Gastrocnemius medialis (tissue), 4 donors: ENCODE results near the gene VSIG4.

Experiments used
- POLR2A ChIP-seq, 2 donors: fragments of 450-650 bp; IDR thresholded peaks; one replicate each; pipeline ENCODE4 v1.6.1; 2017; ENCODE audit warnings: antibody characterized with exemption in 2 of 2, mild to moderate bottlenecking in 2 of 2, moderate library complexity in 2 of 2
- TF ChIP-seq, protein P1 (sequence below), 5 experiments: fragments of 450-650 bp in 3 of 5; fragments of 200-600 bp in 2 of 5; sonication (generic) in 2 of 5; IDR thresholded peaks in 4 of 5; conservative IDR thresholded peaks in 1 of 5; 1 replicate in 4 of 5; 2 replicates in 1 of 5; pipeline ENCODE4 v1.5.1; 2016 to 2019; ENCODE audit warnings: antibody characterized with exemption in 5 of 5, mild to moderate bottlenecking in 3 of 5, moderate library complexity in 3 of 5

DNA sequence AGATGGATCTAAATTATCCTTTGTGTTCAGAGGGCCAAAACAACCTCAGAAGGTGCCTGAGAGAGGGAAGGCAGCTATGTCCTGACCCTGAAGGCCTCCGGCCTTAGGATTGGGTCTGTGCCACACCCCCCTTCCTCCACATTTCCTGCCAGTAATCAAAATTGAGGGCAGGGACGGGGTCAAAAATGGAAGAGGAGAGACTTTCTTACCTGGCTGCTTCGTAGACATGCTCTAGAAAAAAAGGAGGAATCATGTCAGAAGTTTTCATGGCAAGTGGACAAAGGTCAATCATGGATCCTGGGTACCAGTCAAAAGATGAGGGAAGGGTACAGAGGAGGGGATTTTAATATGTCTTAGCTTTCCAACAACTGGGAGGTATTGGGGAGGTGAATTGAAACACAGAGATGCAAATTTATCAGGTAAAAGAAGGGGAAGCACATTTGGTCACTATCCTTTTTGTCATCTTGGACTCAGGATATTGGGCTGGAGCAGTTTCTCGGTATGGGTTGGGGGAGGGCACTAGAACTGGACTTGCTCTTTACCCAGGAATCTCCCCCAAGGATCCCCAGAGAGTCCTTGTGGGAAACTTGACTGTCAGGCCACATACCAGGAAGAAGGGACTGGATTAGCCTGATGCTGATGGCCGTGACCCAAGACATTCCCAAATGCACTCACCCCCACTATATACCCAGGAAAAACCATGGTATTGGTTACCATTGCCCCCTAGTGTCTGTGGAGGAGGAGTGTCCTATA is 17.1 kb downstream of the VSIG4 start:
- TF ChIP-seq, protein P1, sequence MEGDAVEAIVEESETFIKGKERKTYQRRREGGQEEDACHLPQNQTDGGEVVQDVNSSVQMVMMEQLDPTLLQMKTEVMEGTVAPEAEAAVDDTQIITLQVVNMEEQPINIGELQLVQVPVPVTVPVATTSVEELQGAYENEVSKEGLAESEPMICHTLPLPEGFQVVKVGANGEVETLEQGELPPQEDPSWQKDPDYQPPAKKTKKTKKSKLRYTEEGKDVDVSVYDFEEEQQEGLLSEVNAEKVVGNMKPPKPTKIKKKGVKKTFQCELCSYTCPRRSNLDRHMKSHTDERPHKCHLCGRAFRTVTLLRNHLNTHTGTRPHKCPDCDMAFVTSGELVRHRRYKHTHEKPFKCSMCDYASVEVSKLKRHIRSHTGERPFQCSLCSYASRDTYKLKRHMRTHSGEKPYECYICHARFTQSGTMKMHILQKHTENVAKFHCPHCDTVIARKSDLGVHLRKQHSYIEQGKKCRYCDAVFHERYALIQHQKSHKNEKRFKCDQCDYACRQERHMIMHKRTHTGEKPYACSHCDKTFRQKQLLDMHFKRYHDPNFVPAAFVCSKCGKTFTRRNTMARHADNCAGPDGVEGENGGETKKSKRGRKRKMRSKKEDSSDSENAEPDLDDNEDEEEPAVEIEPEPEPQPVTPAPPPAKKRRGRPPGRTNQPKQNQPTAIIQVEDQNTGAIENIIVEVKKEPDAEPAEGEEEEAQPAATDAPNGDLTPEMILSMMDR (IDR thresholded peaks at IDR 0.05 in 4 of 5, conservative IDR thresholded peaks at IDR 0.05 in 1 of 5) = no peak
- no peak for TF ChIP-seq POLR2A (IDR thresholded peaks at IDR 0.05)
